AG04450 (cell line): Measurements from ENCODE around the gene MED9. TPM values are rescaled to one million over a fixed set of nuclear protein-coding genes. Genes with fewer than 3 reads are reported as not detected.

ENCODE experiments used
- CTCF ChIA-PET: fragments of 300-600, 350-600 bp; formaldehyde crosslinking; extraction: SDS; loops from one replicate; lab custom pipeline; 2022; ENCODE audit warnings: antibody characterized with exemption, inconsistent platforms; lab: Charles Lee
- POLR2A ChIA-PET: fragments of 350-600 bp; formaldehyde crosslinking; extraction: SDS; loops from one replicate; lab custom pipeline; 2021; ENCODE audit warnings: antibody characterized with exemption, inconsistent platforms; lab: Yijun Ruan, JAX
- DNase-seq: peaks from one replicate; pipeline ENCODE4 v3.0.0-alpha.2; 2011; ENCODE audit warnings: low read depth, low spot score
- H3K27ac ChIP-seq: one replicate; pipeline ENCODE4 v1.5.1; 2012; ENCODE audit warnings: low read depth, low read length, control low read depth
- H3K27me3 ChIP-seq: one replicate; pipeline ENCODE4 v1.6.0; 2012; ENCODE audit warnings: low read length; ENCODE audit not compliant: control insufficient read depth, insufficient read depth
- H3K4me3 ChIP-seq: 2 replicates; pipeline ENCODE4 v1.5.1; 2011; ENCODE audit warnings: mild to moderate bottlenecking, low read depth, low read length, control low read depth
- H3K9me3 ChIP-seq: 2 replicates; pipeline ENCODE4 v1.5.1; 2012; ENCODE audit warnings: low read length; ENCODE audit not compliant: control insufficient read depth, insufficient read depth
- CTCF ChIP-seq: IDR thresholded peaks from 2 replicates; pipeline ENCODE4 v1.5.1; 2011; ENCODE audit warnings: low read depth, low read length, control low read depth, inconsistent platforms
- polyA plus RNA-seq: library from polyadenylated mRNA; depleted of rRNA; stranded (reverse); fragments of >200 nt; gene quantifications from 2 replicates; pipeline ENCODE4 v1.2.3, GENCODE V29; 2011

MED9 gene
- polyA plus RNA-seq, 1 experiment = 11.6 TPM

- DNase-seq = no peak
- Histone ChIP-seq H3K27me3 (no peaks in the 10 kb centered on the region), H3K27ac (peak overlapping the region; percentile 55), H3K4me3 (no peak overlapping the region), H3K9me3 (peaks cover 7% of the 10 kb centered on the region)
- ChIA-PET POLR2A (interaction anchor here (1.5 to 1.9 kb wide), 3 partner anchors 11 to 49 kb away, joined by 3 to 9 read pairs (median 6); partner anchors contain the start of gene RASD1), CTCF (no interaction called here)
- no peak for TF ChIP-seq CTCF
Measured at GRCh38 chr17:17446666-17447155, 30.1 kb upstream of the MED9 start.

- POLR2A ChIA-PET = interaction anchor here (1.7 kb wide), 1 partner anchor 12 kb away, joined by 3 read pairs; no protein-coding TSS in a partner anchor
- Histone ChIP-seq H3K4me3 (no peak overlapping the region), H3K27me3 (no peaks in the 10 kb centered on the region), H3K27ac (no peak overlapping the region), H3K9me3 (peaks cover 7% of the 10 kb centered on the region)
- no peak for DNase-seq
- CTCF ChIA-PET = interaction anchor here (1.3 kb wide), 1 partner anchor 122 kb away, joined by 3 read pairs; no protein-coding TSS in a partner anchor
- no peak for TF ChIP-seq CTCF
Measured at GRCh38 chr17:17447264-17447663, 29.5 kb upstream of the MED9 start.

- no peaks in the 10 kb centered on the region for H3K27me3 ChIP-seq
- no peak overlapping the region for H3K4me3 ChIP-seq
- no peak overlapping the region for H3K27ac ChIP-seq
- POLR2A ChIA-PET = interaction anchor here (1.2 to 1.7 kb wide), 2 partner anchors 10 to 12 kb away, joined by 3 to 4 read pairs; no protein-coding TSS in a partner anchor
- DNase-seq = no peak
- peaks cover 7% of the 10 kb centered on the region for H3K9me3 ChIP-seq
- TF ChIP-seq CTCF = no peak
- CTCF ChIA-PET = interaction anchor here (0.8 to 1.4 kb wide), 3 partner anchors 48 to 121 kb away, joined by 3 read pairs; partner anchors contain the start of gene RASD1
Measured at GRCh38 chr17:17448076-17448475, 28.7 kb upstream of the MED9 start.

- peaks cover 7% of the 10 kb centered on the region for H3K9me3 ChIP-seq
- POLR2A ChIA-PET = interaction anchor here (1.2 to 1.7 kb wide), 2 partner anchors 9 to 13 kb away, joined by 3 to 4 read pairs; no protein-coding TSS in a partner anchor
Measured at GRCh38 chr17:17448723-17449122, 28.1 kb upstream of the MED9 start.

More at GRCh38 chr17:17448723-17449122, 28.1 kb upstream of the MED9 start:
- no peak for DNase-seq
- CTCF ChIA-PET = interaction anchor here (0.8 to 1.4 kb wide), 3 partner anchors 48 to 121 kb away, joined by 3 read pairs; partner anchors contain the start of gene RASD1
- no peaks in the 10 kb centered on the region for H3K27me3 ChIP-seq
- no peak overlapping the region for H3K4me3 ChIP-seq
- H3K27ac ChIP-seq = no peak overlapping the region
- TF ChIP-seq CTCF = no peak
